ENCODE results near the gene MSGN1.
A peak's percentile ranks its signal among the peaks of the same experiment; 100 is the strongest.
"Not testable (repeated sequence)": the region's sequence is repeated elsewhere in the genome, so short reads cannot be mapped to it uniquely, and the experiment has no call there.

Gene MSGN1

GRCh38 chr2:17815468-17816184 is 634 bp upstream of the MSGN1 start:
- peak overlapping the region; percentile 10 to 12 for H3K4me3 Mint-ChIP-seq
- H3K36me3 Mint-ChIP-seq, result no peaks in the 10 kb centered on the region
- H3K4me1 Mint-ChIP-seq, result peaks cover 50 to 83% of the 10 kb centered on the region in 2 donors
- peak overlapping the region; percentile 9 for H3K27ac Mint-ChIP-seq
- H3K27me3 Mint-ChIP-seq, result no peaks in the 10 kb centered on the region
- H3K9me3 Mint-ChIP-seq, result no peaks in the 10 kb centered on the region
- DNase-seq, result no peak
- peak in 1 of 2 donors; percentile 15 for ATAC-seq (replicated peaks)

GRCh38 chr2:17818235-17818815 is 2.1 kb downstream of the MSGN1 start:
- no peaks in the 10 kb centered on the region for H3K9me3 Mint-ChIP-seq
- ATAC-seq (replicated peaks) (no peak), DNase-seq (no peak)
- H3K4me3 Mint-ChIP-seq, result no peak overlapping the region
- H3K27me3 Mint-ChIP-seq, result no peaks in the 10 kb centered on the region
- no peaks in the 10 kb centered on the region for H3K36me3 Mint-ChIP-seq
- H3K4me1 Mint-ChIP-seq, result peaks cover 57 to 86% of the 10 kb centered on the region in 2 donors
- no peak overlapping the region for H3K27ac Mint-ChIP-seq

GRCh38 chr2:17821080-17821479 is 4.8 kb downstream of the MSGN1 start:
- Mint-ChIP-seq H3K4me3 (no peak overlapping the region), H3K36me3 (peaks cover 3 to 5% of the 10 kb centered on the region in 2 donors), H3K9me3 (peaks cover 0 to 4% of the 10 kb centered on the region in 2 donors), H3K27ac (peak overlapping the region; percentile 2), H3K27me3 (no peaks in the 10 kb centered on the region), H3K4me1 (peaks cover 52 to 84% of the 10 kb centered on the region in 2 donors)
- ATAC-seq (replicated peaks) (peak in 1 of 2 donors; percentile 4), DNase-seq (no peak)

DNA sequence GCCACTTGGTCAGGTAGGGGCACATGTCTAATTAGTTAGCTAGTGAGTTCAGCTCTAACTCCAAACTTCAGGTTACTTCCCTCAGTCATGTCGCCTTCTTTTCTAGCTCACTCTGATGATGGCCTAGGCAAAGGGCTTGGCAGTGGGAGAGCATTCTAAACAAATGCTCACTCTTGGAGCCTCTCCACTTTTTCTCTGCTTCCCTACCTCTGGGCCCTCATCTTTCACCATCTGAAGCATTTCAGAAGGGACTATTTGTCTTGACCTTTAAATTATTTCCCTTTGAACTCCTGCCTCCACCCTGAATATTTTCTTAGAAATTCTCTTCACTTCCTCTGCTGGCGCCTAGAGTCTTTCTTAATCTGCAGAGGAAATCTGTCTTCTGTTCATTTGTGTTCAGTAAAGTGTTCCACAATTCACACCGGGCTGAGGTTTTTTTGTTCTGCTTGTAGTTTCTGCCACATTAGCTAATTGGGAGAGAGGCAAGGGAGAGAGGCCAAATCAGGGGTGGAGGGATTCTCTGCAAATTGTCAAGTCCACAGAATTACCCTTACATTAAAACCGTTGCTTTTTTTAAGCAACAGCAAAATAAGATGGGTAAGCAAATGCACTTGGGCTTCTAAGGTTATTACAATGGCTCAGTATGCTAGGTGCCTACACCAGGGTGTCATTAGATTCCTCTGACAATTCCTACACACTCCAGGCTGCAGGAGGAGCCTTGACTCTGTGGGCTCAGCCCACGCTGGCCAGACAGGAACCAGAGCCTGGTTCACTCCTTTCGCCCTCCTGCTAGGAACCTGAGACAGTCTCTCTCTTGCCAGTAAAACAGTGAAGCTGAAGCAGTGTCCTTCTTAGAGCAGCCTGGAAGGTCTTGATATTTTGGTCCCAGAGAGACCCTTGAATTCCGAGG is 5.5 kb downstream of the MSGN1 start:
- Mint-ChIP-seq H3K36me3 (peaks cover 3 to 5% of the 10 kb centered on the region in 2 donors), H3K27ac (peak overlapping the region; percentile 84), H3K4me3 (peak overlapping the region; percentile 18 to 26), H3K27me3 (no peaks in the 10 kb centered on the region), H3K4me1 (peaks cover 46 to 84% of the 10 kb centered on the region in 2 donors), H3K9me3 (peaks cover 0 to 4% of the 10 kb centered on the region in 2 donors)
- DNase-seq (no peak), ATAC-seq (replicated peaks) (peak; percentile 62 to 66)

DNA sequence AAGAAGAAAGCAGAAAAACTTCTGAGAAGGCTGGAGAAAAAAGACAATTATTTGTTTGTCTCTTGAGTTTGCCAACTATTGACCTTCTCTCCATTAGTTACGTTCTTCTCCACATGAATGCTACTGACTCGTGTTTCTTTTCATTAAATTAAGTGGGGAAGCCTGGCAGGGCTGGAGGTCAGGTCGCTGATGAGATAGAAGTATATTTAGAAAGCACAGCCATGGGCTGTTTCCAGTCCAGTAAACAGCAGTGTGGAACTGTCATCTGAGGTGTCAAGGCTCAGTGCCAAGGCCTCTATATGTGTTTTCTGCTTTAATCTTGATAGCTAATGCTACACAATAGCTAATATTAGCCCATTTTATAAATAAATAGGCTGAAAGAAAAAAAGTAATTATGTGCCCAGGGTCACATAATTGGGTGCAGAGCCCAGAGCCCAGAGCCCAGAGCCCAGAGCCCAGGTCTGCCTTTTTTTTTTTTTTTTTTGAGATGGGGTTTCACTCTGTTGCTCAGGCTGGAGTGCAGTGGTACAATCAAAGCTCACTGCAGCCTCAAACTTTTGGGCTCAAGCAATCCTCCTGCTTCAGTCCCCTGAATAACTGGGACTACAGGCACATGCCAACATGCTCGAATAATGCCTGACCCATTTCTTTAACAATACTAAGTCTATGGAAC is 6.3 kb downstream of the MSGN1 start:
- H3K27me3 Mint-ChIP-seq, result no peaks in the 10 kb centered on the region
- peaks cover 0 to 4% of the 10 kb centered on the region in 2 donors for H3K9me3 Mint-ChIP-seq
- DNase-seq (no peak), ATAC-seq (replicated peaks) (peak; percentile 70 to 81)
- peaks cover 3 to 5% of the 10 kb centered on the region in 2 donors for H3K36me3 Mint-ChIP-seq
- peak overlapping the region; percentile 4 to 32 for H3K4me3 Mint-ChIP-seq
- H3K27ac Mint-ChIP-seq, result peak overlapping the region; percentile 84
- peaks cover 42 to 76% of the 10 kb centered on the region in 2 donors for H3K4me1 Mint-ChIP-seq

GRCh38 chr2:17823646-17824045 is 7.4 kb downstream of the MSGN1 start:
- not testable (repeated sequence) for H3K27ac Mint-ChIP-seq, H3K36me3 Mint-ChIP-seq, H3K9me3 Mint-ChIP-seq, H3K27me3 Mint-ChIP-seq, DNase-seq
- ATAC-seq (replicated peaks), result peak in 1 of 2 donors; percentile 31
- Mint-ChIP-seq H3K4me1 (peaks cover 39 to 70% of the 10 kb centered on the region in 2 donors), H3K4me3 (peak overlapping the region in 1 of 2 donors; percentile 41)

GRCh38 chr2:17827316-17827715 is 11.1 kb downstream of the MSGN1 start:
- ATAC-seq (replicated peaks) (no peak), DNase-seq (no peak)
- H3K4me3 Mint-ChIP-seq, result no peak overlapping the region
- H3K27me3 Mint-ChIP-seq, result no peaks in the 10 kb centered on the region
- peaks cover 3 to 17% of the 10 kb centered on the region in 2 donors for H3K36me3 Mint-ChIP-seq
- H3K9me3 Mint-ChIP-seq, result peaks cover 8 to 12% of the 10 kb centered on the region in 2 donors
- peaks cover 28 to 59% of the 10 kb centered on the region in 2 donors for H3K4me1 Mint-ChIP-seq
- H3K27ac Mint-ChIP-seq, result no peak overlapping the region

GRCh38 chr2:17827785-17828184 is 11.5 kb downstream of the MSGN1 start:
- H3K27me3 Mint-ChIP-seq, result no peaks in the 10 kb centered on the region
- no peak for ATAC-seq (replicated peaks)
- DNase-seq, result no peak
- no peak overlapping the region for H3K27ac Mint-ChIP-seq
- H3K9me3 Mint-ChIP-seq, result peaks cover 8 to 12% of the 10 kb centered on the region in 2 donors
- H3K36me3 Mint-ChIP-seq, result peaks cover 3 to 17% of the 10 kb centered on the region in 2 donors
- peaks cover 25 to 54% of the 10 kb centered on the region in 2 donors for H3K4me1 Mint-ChIP-seq
- no peak overlapping the region for H3K4me3 Mint-ChIP-seq

GRCh38 chr2:17830053-17831034 is 14.1 kb downstream of the MSGN1 start:
- Mint-ChIP-seq H3K4me1 (peaks cover 14 to 31% of the 10 kb centered on the region in 2 donors), H3K27me3 (no peaks in the 10 kb centered on the region), H3K36me3 (peaks cover 0 to 12% of the 10 kb centered on the region in 2 donors), H3K4me3 (peak overlapping the region; percentile 54 to 79), H3K27ac (peak overlapping the region; percentile 9), H3K9me3 (peaks cover 8 to 9% of the 10 kb centered on the region in 2 donors)
- ATAC-seq (replicated peaks) (peak; percentile 91 to 93), DNase-seq (peak; percentile 50)

DNA sequence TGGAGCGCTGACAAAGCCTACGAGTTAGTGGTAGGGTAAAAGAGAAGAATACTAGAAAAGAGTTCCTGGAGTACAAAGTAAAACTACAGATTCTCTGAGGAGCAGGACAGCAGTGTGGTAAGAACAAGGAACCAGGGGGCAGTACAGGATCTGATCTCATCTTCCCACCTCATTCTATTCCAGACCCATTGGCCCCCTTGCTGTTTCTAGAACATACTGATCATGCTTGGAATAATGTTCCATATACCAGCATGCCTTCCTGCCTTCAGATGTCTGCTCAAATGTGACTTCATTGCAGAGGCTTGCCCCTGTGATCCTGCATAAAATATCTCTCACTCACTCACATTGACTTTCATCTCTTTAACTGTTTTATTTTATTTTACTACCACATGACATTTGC is 19.3 kb downstream of the MSGN1 start:
- H3K9me3 Mint-ChIP-seq, result no peaks in the 10 kb centered on the region
- ATAC-seq (replicated peaks) (no peak), DNase-seq (no peak)
- H3K27me3 Mint-ChIP-seq, result no peaks in the 10 kb centered on the region
- no peaks in the 10 kb centered on the region for H3K36me3 Mint-ChIP-seq
- no peak overlapping the region for H3K27ac Mint-ChIP-seq
- no peak overlapping the region for H3K4me3 Mint-ChIP-seq
- peaks cover 3 to 4% of the 10 kb centered on the region in 2 donors for H3K4me1 Mint-ChIP-seq

GRCh38 chr2:17839959-17840358 is 23.7 kb downstream of the MSGN1 start:
- Mint-ChIP-seq H3K36me3 (no peaks in the 10 kb centered on the region), H3K9me3 (no peaks in the 10 kb centered on the region), H3K4me1 (no peaks in the 10 kb centered on the region), H3K27ac (no peak overlapping the region), H3K27me3 (no peaks in the 10 kb centered on the region), H3K4me3 (no peak overlapping the region)
- DNase-seq (no peak), ATAC-seq (replicated peaks) (no peak)

DNA sequence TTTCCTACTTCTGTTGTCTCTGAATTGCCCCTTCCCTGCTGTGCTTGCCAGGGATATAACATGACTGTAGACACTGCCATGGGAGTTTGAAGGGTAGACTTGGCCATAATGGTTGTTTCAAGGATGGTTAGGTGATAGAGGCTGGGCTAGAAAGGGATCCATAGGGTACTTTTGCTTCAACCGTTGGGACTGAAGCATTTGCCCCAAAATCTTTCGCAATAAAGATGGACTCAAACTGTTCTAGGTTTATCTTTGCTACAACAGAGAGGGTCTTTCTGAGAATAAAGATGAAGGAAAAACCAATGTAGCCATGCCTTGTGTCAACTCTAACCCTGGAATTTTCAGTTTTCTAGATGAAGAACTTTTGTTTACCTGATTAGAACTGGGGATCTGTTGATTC is 27.2 kb downstream of the MSGN1 start:
- Mint-ChIP-seq H3K9me3 (no peaks in the 10 kb centered on the region), H3K27ac (no peak overlapping the region), H3K27me3 (no peaks in the 10 kb centered on the region), H3K36me3 (no peaks in the 10 kb centered on the region), H3K4me1 (peaks cover 0 to 6% of the 10 kb centered on the region in 2 donors), H3K4me3 (no peak overlapping the region)
- ATAC-seq (replicated peaks), result no peak
- no peak for DNase-seq

- H3K4me3 Mint-ChIP-seq, result no peak overlapping the region
- no peaks in the 10 kb centered on the region for H3K27me3 Mint-ChIP-seq
- H3K27ac Mint-ChIP-seq, result no peak overlapping the region
- H3K4me1 Mint-ChIP-seq, result peaks cover 0 to 6% of the 10 kb centered on the region in 2 donors
- no peaks in the 10 kb centered on the region for H3K36me3 Mint-ChIP-seq
- no peaks in the 10 kb centered on the region for H3K9me3 Mint-ChIP-seq
- ATAC-seq (replicated peaks), result no peak
- DNase-seq, result no peak
These were observed 29.5 kb downstream of the MSGN1 start for GRCh38 chr2:17845806-17846205.
